SKM-1 (cell line): ENCODE results near the gene MNAT1.
"Not testable (repeated sequence)": the region's sequence is repeated elsewhere in the genome, so short reads cannot be mapped to it uniquely, and the experiment has no call there.

Experiments
- DNase-seq: peaks from one replicate; lab custom pipeline; 2025; ENCODE audit not compliant: unreplicated experiment; lab: John Stamatoyannopoulos, UW

MNAT1 gene

DNA sequence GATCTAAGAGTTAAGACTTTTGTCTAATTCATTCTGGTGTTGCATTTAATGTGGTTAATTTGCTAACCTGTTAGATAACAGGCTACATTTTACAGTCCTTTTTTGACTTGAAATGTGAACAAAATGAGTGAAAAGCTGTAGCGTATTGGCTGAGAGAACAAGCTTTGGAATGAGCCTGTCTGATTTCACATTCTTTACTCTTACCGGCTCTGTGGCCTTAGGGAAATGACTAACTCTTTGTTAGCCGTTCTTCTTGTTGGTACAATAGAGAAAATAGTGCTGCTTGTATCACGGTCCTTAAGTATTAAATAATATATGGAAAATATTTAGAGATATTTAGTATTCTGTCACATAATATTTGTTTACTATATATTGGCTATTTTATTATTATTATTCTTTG is 1.9 kb downstream of the MNAT1 start:
- no peak for DNase-seq

DNA sequence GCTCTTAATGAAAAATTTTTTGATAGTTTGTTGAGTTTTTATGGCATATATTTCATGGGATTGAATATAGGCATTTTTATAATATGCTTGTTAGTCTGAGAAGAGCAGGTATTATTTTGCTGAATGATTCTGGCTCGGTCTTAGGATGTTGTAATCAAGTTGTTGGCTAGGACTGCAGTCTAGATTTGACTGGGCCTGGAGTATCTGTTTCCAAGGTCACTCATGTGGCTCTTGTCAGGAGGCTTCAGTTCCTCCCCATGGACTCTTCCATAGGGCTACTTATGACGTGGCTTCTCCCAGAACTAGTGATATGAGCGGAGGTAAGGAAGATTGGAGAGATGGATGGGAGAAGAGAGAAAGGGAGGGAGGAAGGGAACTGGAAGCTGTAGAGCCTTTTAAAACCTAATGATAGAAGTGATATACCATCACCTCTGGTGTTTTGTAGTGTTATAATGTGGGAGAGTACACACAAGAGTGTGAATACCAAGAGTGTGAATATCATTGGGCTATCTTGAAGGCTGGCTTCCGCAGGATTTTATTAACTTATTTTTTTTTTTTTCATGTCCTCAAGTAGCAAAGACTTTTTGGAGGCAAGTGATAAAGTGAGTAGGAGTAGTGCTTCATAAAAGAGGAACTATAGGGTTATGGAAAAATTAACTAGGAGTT is 4.4 kb downstream of the MNAT1 start:
- DNase-seq: no peak

DNA sequence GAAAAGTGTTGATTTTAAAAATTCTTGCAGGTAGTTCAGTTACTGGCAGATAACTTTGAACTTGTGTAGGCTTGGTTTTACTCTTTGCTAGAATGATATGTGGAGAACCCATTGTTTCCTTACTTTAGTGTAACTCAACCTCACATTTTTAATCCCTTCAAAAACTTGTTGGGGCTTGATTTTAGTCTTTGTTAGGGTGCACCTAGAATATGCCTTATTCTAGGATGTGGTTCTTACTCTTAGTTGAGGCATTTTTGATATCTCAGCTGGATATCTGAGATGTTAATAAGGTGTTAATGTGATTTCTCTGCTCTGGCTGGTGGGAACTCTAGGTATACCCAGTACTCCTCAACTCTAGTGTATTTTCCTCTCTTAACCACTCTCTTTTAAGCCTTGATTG is 10.0 kb downstream of the MNAT1 start:
- no peak for DNase-seq

DNA sequence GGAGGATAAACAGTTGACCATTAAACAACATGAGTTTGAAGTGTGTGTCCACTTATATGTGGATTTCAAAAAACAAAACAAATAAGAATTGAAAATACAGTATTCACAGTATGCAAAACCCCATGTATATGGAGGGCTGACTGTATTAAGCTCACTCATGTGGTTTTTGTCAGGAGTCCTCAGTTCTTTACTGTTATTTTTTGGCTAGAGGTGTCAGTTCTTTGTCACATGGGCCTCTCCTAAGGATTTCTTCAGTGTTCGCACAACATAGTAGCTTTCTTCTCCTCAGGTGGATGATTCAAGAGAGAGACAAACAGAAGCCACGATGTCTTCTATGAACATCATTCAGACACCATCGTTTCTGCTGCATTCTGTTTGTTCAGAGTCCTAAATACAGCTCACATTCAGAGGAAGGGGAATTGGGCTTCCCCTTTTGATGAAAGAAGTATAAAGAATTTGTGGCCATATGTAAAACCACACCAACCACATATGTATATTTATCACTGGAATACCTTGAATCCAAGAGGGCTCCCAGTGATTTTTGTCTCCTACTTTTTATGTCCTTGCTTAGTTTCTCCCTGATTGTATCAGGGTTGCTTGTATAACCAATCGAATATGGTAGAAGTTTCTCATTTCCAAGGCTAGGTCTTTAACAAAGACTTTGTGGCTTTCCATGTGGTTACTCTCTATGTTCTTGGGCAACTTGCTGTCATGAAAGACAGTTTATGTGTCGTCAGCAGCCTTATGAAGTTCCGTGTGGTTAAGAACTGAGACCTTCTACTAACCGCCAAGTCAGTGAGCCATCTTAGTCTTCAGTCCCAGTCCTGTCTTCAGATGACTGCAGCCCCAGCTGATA is 18.9 kb downstream of the MNAT1 start:
- peak; percentile 82 for DNase-seq

DNA sequence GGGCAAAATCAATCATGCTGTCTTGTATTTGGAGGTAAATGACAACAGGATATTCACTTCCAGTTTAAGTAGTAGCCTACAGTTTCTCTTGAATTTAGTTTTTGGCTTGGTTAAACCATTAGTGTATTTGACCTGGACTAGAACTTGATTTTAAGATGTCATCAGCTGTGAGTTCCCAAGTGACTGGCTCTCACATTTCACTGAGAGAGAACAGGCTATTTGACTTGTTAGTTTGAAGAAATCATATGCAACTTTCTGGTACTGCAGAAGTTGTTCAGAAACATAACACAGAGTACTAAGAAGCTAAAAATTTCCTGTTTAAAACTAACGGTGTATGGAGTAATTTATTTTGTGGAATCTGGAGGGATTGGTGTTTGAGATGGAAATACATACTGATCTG is 22.3 kb downstream of the MNAT1 start:
- no peak for DNase-seq

DNA sequence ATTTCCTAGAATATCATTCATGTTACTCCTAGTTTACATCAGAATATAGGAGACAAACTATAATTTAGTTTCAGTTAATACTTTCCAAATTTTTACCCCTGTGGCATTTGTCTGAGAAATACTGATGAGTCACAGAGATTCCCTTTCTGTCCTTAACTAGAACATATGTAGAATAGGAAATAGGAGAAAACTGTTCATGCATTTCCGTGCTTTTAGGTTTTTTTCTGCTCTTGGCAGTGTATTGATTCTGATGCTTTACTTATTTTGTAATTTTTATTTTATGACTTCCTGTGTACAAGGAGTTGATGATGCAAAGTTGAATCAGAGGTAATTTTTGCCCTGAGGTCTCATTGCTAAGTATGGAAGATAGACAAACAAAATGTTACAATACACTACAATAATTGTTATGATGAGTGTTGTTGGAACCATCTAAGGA is 23.0 kb downstream of the MNAT1 start:
- no peak for DNase-seq

DNA sequence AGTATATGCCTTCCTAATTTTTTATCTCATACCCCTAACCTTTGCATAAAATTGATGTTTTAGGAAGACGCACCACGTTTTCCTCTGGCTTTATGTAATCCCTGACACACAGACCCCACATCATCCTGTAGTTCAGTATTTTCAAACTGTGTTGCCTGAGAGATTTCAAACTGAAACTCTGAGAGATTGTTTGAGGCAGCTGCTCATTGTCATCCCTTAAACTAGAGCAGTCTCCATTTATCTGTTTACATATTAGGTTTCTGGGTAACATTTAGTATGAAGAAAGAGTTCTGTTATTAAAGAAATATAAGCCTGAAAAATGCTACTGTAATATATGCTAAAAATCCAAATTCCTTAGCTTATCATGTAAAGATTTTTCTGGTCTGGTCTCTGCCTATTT is 24.3 kb downstream of the MNAT1 start:
- DNase-seq: no peak

DNA sequence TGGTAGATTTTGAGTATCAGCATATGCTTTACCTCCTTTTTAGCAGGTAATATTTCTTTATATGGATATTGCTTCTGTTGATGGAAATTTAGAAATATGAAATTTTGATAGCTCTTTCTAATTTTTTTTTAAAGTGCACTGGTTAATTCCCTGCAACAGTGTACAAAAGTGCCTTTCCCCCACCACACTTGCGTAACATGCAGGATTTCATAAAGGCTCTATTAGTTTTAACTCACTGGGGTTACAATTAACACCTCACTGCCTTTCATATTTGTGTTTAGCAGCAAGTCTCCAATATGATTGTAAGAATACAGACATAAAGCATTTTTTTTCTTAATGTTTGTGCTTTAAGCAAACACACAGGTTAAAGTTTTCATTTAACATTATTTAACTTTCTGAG is 25.6 kb downstream of the MNAT1 start:
- DNase-seq: no peak

DNA sequence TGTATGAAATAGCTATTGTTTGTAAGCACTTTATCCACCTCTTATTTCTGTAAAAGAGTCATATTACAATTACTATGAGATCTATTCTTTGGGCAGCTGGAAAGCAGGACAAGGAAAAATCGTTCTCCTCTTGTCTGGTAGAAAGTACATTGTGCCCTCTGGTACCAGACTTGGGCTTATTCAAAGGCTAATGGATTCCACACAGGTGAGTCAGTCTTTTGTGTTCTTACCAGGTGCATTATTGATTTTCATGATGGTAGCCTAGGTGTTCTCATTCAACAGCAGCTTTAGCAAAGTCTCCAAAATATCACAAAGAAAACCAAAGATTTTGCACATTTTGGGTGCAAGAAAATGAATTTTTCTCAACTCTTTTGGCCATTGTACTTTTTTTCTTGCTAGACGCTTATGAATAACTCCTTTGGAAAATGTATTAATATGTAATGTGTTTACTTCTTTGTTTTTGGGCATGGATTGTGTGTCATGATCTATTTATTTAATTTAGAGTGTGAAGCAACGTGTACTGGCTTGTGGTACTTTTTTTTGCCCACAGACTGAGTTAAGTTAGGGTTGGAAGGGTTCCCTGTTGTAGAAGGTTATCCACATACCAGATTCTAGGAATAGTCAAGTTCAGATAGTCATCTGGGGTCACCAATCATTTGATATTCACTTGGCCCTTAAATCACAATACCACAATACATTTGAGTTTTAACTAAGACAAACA is 26.2 kb downstream of the MNAT1 start:
- DNase-seq: no peak

DNA sequence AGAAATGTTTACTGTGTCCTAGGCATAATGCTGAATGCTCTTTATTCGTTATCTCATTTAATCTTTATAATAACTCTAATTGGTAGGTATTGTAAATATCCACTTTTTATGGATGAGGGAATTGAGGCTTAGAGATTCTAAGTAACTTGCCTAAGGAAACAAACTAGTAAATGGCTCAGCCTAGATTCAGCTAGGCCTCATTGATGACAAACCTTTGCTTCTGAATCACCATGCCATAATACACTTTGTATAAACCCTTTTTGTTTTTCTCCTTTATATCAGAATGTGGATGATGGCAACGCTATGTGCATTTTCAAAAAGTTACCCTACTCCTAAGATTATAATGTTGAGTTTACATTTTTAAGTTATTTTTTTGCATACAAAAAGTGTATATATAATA is 34.0 kb downstream of the MNAT1 start:
- DNase-seq: no peak

DNA sequence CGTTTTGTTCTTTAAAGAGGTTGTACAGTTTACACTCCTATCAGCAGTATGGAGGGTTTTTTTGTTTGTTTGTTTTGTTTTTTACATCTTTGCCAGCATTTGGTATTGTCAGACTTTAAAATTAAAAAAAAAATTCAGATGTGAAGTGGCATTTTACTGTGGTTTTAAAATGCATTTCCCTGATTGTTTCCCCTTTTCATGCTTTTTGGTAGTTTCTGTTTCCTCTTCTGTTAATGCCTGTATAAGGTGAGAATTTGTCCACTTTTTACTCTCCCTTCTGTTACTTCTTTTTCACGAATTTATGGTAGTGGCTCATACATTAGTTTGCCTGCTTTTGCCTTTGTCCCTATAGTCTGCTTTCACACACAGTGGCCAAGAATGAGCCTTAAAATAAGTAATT is 36.6 kb downstream of the MNAT1 start:
- DNase-seq: no peak

DNA sequence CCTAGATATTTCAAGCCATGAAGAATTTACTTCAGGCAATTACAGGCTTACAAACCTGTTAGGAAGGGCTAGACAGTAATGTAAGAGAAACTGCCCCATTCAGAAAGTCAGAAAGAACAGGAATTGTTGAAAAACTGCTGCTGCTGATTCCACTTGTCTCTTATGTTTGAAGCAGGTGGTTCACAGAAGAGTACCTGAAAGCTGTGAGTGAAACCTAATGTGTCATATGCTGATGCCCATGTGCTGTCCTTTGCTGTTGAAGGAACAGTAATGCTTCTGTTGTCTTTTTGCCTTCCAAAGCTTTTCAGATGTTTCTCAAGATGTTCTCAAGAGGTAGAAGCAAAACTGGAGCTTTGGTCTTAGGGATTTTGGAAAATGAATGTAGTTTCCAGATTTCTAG is 39.0 kb downstream of the MNAT1 start:
- no peak for DNase-seq

DNA sequence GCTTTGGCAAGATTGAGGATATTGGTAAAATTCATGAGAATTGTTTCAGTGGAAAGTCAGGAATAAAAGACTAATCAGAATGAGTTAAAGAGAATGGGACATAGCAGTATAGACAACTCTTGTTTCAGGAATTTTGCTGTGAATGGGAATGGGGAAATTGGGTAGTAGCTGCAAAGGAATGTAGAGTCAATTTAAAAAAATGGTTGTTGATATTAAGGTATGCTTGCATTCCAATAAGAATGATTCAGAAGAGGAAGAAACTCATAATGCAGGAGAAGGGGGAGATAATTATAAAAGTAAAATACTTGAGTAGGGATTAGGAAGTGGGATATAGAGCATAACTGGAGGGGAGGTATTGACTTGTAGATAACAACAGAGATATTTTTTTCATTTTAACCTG is 40.7 kb downstream of the MNAT1 start:
- DNase-seq: no peak

DNA sequence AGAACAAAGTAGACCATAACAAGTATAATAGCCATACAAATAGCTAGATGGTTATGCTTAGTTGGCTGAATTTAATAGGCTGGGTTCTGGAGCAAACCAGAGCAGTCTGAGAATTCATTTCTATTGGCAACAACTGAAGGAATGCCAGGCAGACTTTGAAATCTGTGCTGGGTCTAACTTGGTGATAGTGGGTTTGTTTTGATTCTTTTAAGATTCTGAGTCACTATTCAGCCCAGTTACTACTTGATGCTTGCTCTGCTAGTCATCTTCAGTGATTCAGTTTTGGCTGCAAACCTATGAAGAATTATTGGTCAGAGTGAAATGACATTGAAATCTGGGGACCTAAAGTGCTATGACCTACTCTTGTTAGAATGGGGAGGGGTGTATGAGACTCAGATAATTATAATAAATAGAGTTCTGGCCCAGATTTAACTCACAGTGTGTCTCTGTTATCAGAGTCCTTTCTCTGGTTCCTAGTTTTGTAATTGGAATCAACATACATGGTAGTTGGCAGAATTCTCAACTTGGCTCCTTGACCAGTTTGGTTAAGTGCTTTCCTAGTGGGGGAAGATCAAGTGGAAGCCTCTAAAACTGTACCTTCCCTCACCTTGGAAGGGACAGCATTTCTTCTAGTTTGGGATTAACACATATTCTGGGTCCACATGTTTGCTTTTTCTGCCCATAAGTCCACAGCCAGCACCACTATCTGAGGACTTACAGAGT is 43.5 kb downstream of the MNAT1 start:
- no peak for DNase-seq

DNA sequence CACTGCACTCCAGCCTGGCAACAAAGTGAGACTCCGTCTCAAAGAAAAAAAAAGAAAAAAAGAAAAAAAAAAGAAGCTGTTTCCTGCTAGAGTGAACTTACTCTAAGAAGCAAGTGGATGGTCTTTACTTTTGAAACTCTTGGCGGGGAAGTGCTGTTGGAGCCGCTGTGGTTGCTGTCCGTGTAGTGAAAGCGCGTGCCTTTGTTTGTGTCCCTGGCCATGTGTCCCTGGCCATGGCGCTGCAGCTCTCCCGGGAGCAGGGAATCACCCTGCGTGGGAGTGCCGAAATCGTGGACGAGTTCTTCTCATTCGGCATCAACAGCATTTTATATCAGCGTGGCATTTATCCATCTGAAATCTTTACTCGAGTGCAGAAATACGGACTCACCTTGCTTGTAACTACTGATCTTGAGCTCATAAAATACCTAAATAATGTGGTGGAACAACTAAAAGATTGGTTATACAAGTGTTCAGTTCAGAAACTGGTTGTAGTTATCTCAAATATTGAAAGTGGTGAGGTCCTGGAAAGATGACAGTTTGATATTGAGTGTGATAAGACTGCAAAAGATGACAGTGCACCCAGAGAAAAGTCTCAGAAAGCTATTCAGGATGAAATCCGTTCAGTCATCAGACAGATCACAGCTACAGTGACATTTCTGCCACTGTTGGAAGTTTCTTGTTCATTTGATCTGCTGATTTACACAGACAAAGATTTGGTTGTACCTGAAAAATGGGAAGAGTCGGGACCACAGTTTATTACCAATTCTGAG is 45.4 kb downstream of the MNAT1 start:
- DNase-seq: not testable (repeated sequence)

DNA sequence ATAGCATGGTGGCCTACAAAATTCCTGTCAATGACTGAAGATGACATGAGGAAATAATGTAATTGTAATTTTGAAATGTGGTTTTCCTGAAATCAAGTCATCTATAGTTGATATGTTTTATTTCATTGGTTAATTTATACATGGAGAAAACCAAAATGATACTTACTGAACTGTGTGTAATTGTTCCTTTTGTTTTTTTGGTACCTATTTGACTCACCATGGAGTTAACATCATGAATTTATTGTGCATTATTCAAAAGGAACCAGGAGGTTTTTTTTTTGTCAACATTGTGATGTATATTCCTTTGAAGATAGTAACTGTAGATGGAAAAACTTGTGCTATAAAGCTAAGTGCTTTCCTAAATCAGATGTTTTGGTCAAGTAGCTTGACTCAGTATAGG is 46.0 kb downstream of the MNAT1 start:
- DNase-seq: not testable (repeated sequence)

DNA sequence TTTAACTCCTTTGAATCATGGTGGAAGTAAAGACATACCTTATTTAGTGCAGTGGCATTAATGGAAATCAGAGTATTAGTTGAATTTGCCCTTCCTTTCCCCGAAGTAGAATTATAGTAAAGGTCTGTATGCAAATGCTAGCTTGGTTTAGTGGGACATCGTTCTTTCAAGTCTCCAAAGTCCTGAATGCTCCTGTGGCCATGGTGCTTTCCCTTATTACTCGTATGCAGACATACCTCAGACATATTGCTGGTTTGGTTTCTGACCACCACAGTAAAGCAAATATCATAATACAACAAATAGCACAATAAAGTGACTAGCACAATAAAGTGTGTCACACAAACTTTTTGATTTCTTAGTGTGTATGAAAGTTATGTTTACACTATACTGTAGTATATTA is 52.3 kb downstream of the MNAT1 start:
- no peak for DNase-seq

DNA sequence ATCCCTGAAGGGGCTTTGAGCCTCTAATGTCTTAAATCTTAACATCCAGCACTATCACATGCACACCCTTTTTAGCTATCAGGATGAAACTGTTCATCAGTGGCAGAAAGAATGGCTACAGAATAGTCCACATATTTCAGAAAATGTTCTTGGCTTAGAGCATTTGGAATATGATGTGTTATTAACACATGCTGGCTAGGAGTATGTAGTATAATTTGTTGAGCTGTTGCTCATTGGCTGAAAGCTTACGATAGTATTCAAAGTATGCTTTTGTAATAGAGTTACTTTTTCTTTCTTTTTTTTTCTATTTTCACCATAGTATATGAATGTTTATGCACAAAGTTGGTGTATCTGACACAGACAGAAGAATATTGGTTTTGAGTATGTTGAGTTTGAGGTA is 55.1 kb downstream of the MNAT1 start:
- DNase-seq: no peak

DNA sequence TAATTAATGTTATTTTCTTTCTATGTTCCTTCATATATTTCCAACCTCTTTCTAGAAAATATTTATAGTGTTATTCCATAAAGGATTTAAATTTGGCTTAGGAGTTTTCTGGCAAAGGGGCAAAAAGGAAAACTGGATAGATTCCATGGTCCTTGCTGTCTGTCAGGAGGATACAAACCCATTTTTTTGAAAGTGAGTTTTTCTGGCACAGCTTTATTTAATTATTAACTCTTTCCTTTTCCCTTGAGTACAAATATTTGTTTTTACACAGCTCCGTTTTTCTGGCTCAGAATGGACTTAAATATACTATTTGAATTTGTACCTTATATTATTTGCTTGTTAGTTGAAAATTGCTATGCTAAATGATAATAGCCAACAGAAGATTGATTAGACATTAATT is 56.3 kb downstream of the MNAT1 start:
- DNase-seq: no peak

DNA sequence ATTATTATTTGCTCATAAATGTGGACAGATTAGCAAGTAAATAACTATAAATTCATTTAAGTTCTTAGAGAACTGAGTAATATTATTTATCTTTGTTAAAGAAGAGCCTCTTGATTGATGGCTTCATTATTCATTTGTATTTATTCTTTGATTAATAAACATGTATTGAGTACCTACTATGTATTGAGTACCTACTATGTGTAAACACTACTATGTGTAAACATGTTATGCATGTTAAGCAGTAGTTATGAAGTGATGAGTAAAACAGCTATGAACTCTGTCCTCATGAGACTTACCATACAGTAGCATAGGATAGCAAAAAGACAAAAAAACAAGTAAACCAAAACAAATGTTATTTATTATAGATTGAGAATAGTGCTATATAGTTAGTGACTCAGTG is 61.9 kb downstream of the MNAT1 start:
- no peak for DNase-seq

DNA sequence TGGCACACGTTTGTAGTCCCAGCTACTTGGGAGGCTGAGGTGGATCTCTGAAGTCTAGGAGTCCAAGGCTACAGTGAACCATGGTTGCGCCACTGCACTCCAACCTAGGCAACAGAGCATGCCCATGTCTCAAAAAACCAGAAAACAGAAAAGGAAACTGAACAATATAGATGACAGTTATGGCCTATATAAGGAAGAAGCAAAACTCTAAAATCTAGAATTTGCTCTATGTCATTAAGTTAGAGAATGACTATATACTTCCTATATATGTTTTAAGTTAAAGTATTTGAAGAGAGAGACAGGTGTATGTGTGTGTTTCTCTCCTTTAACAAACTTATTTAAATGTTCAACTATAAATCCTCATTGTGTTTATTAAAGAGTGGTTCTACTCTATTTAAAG is 65.8 kb downstream of the MNAT1 start:
- DNase-seq: no peak
